Measurements from ENCODE around the gene FPR1. TPM values are rescaled to one million over a fixed set of nuclear protein-coding genes. Genes with fewer than 3 reads are reported as not detected.

Gene FPR1
- total RNA-seq, 1 experiment from 2014 or later, result 6.2 TPM

GRCh38 chr19:51719251-51719988 is 32.3 kb downstream of the FPR1 start:
- Mint-ChIP-seq H3K36me3 (ENCODE audit: insufficient read depth, unreplicated experiment) (no peaks in the 10 kb centered on the region), H3K4me1 (ENCODE audit: insufficient read depth, unreplicated experiment) (peaks cover 25% of the 10 kb centered on the region), H3K27me3 (ENCODE audit: insufficient read depth, unreplicated experiment) (no peaks in the 10 kb centered on the region), H3K4me3 (ENCODE audit: unreplicated experiment) (no peak overlapping the region), H3K27ac (ENCODE audit: low read depth, unreplicated experiment) (no peak overlapping the region), H3K9me3 (ENCODE audit: unreplicated experiment) (peaks cover 7% of the 10 kb centered on the region)
- TF ChIP-seq CTCF (IDR thresholded peaks at IDR 0.05; ENCODE audit: unreplicated experiment), result no peak
- intact Hi-C loops (cut with micrococcal nuclease), result no loop called here
- no peak for DNase-seq (ENCODE audit: unreplicated experiment)
- BruUV-seq (replicated peaks), result no TSS peak
- CTCF ChIA-PET, result interaction anchor here (1.2 kb wide), 1 partner anchor 58 kb away, joined by 17 read pairs; no protein-coding TSS in a partner anchor
- POLR2A ChIA-PET, result interaction anchor here (0.9 kb wide), 1 partner anchor 8 kb away, joined by 3 read pairs; no protein-coding TSS in a partner anchor

GRCh38 chr19:51716925-51717324 is 34.8 kb downstream of the FPR1 start:
- peaks cover 19% of the 10 kb centered on the region for H3K4me1 Mint-ChIP-seq (ENCODE audit: insufficient read depth, unreplicated experiment)
- peaks cover 7% of the 10 kb centered on the region for H3K9me3 Mint-ChIP-seq (ENCODE audit: unreplicated experiment)
- ChIA-PET CTCF (interaction anchor here (0.7 to 12.4 kb wide), 2 partner anchors 60 to 329 kb away, joined by 4 to 138 read pairs; partner anchors contain the start of gene LIM2), POLR2A (interaction anchor here (1.1 to 1.5 kb wide), 2 partner anchors 13 to 61 kb away, joined by 3 to 4 read pairs; no protein-coding TSS in a partner anchor)
- H3K36me3 Mint-ChIP-seq (ENCODE audit: insufficient read depth, unreplicated experiment), result peaks cover 9% of the 10 kb centered on the region
- no peak overlapping the region for H3K27ac Mint-ChIP-seq (ENCODE audit: low read depth, unreplicated experiment)
- no peak for DNase-seq (ENCODE audit: unreplicated experiment)
- no TSS peak for BruUV-seq (replicated peaks)
- H3K4me3 Mint-ChIP-seq (ENCODE audit: unreplicated experiment), result no peak overlapping the region
- H3K27me3 Mint-ChIP-seq (ENCODE audit: insufficient read depth, unreplicated experiment), result no peaks in the 10 kb centered on the region
- intact Hi-C loops (cut with micrococcal nuclease), result no loop called here
- TF ChIP-seq CTCF (IDR thresholded peaks at IDR 0.05; ENCODE audit: unreplicated experiment), result no peak

GRCh38 chr19:51715850-51716249 is 35.8 kb downstream of the FPR1 start:
- Mint-ChIP-seq H3K27me3 (ENCODE audit: insufficient read depth, unreplicated experiment) (no peaks in the 10 kb centered on the region), H3K4me3 (ENCODE audit: unreplicated experiment) (no peak overlapping the region), H3K27ac (ENCODE audit: low read depth, unreplicated experiment) (no peak overlapping the region), H3K36me3 (ENCODE audit: insufficient read depth, unreplicated experiment) (peaks cover 9% of the 10 kb centered on the region), H3K4me1 (ENCODE audit: insufficient read depth, unreplicated experiment) (peaks cover 23% of the 10 kb centered on the region), H3K9me3 (ENCODE audit: unreplicated experiment) (peaks cover 7% of the 10 kb centered on the region)
- BruUV-seq (replicated peaks), result no TSS peak
- ChIA-PET POLR2A (no interaction called here), CTCF (interaction anchor here (12.4 kb wide), 1 partner anchor 61 kb away, joined by 138 read pairs; no protein-coding TSS in a partner anchor)
- intact Hi-C loops (cut with micrococcal nuclease), result no loop called here
- TF ChIP-seq CTCF (IDR thresholded peaks at IDR 0.05; ENCODE audit: unreplicated experiment), result no peak
- no peak for DNase-seq (ENCODE audit: unreplicated experiment)

- Mint-ChIP-seq H3K4me3 (ENCODE audit: unreplicated experiment) (no peak overlapping the region), H3K36me3 (ENCODE audit: insufficient read depth, unreplicated experiment) (peaks cover 9% of the 10 kb centered on the region), H3K9me3 (ENCODE audit: unreplicated experiment) (peaks cover 7% of the 10 kb centered on the region), H3K27ac (ENCODE audit: low read depth, unreplicated experiment) (no peak overlapping the region), H3K27me3 (ENCODE audit: insufficient read depth, unreplicated experiment) (no peaks in the 10 kb centered on the region), H3K4me1 (ENCODE audit: insufficient read depth, unreplicated experiment) (peaks cover 31% of the 10 kb centered on the region)
- intact Hi-C loops (cut with micrococcal nuclease), result no loop called here
- ChIA-PET POLR2A (interaction anchor here (0.8 kb wide), 1 partner anchor 11 kb away, joined by 5 read pairs; no protein-coding TSS in a partner anchor), CTCF (interaction anchor here (0.6 to 12.4 kb wide), 3 partner anchors 37 to 81 kb away, joined by 3 to 138 read pairs (median 4); no protein-coding TSS in a partner anchor)
- DNase-seq (ENCODE audit: unreplicated experiment), result no peak
- BruUV-seq (replicated peaks), result no TSS peak
- no peak for TF ChIP-seq CTCF (IDR thresholded peaks at IDR 0.05; ENCODE audit: unreplicated experiment)
Observed at GRCh38 chr19:51714848-51715247, 36.8 kb downstream of the FPR1 start.

All from MCF 10A (cell line).